MM.1S (cell line): ENCODE data around the gene MYO9B.

Source experiments
- DNase-seq: peaks from one replicate; pipeline ENCODE4 v3.0.0-alpha.2; 2015
- H2AFZ ChIP-seq: fragments of 300-600 bp; sonication (generic); 2 replicates; pipeline ENCODE4 v1.6.0; 2016; ENCODE audit warnings: antibody characterized with exemption, low read length
- H3F3A ChIP-seq: fragments of 300-600 bp; sonication (generic); 2 replicates; pipeline ENCODE4 v1.6.1; 2016; ENCODE audit warnings: mild to moderate bottlenecking, antibody characterized with exemption, low read length, moderate library complexity, mixed read lengths; ENCODE audit not compliant: insufficient read depth
- H3K27ac ChIP-seq: fragments of 300-600 bp; sonication (generic); 2 replicates; pipeline ENCODE4 v1.5.1; 2016; ENCODE audit warnings: mild to moderate bottlenecking, low read length
- H3K27me3 ChIP-seq: fragments of 300-600 bp; sonication (generic); replicated peaks from 2 replicates; pipeline ENCODE4 v1.6.0; 2016; ENCODE audit warnings: low read length; ENCODE audit not compliant: insufficient read depth
- H3K36me3 ChIP-seq: fragments of 300-600 bp; sonication (generic); replicated peaks from 2 replicates; pipeline ENCODE4 v1.6.1; 2016; ENCODE audit warnings: mild to moderate bottlenecking, low read length, mixed read lengths; ENCODE audit not compliant: insufficient read depth
- H3K4me1 ChIP-seq: fragments of 300-600 bp; sonication (generic); 2 replicates; pipeline ENCODE4 v1.6.1; 2016; ENCODE audit warnings: low read length, mixed read lengths
- H3K4me2 ChIP-seq: fragments of 300-600 bp; sonication (generic); 2 replicates; pipeline ENCODE4 v1.6.0; 2016; ENCODE audit warnings: low read depth, low read length
- H3K4me3 ChIP-seq: fragments of 300-600 bp; sonication (generic); 2 replicates; pipeline ENCODE4 v1.5.1; 2016; ENCODE audit warnings: low read length, mixed read lengths
- H3K79me2 ChIP-seq: fragments of 300-600 bp; sonication (generic); 2 replicates; pipeline ENCODE4 v1.6.1; 2016; ENCODE audit warnings: mixed run types, low read length, mixed read lengths
- H3K9ac ChIP-seq: fragments of 300-600 bp; sonication (generic); 2 replicates; pipeline ENCODE4 v1.6.1; 2016; ENCODE audit warnings: low read length, mixed read lengths
- H3K9me2 ChIP-seq: fragments of 300-600 bp; sonication (generic); replicated peaks from 2 replicates; pipeline ENCODE4 v1.6.1; 2016; ENCODE audit warnings: mild to moderate bottlenecking, low read length, mixed read lengths; ENCODE audit not compliant: insufficient read depth
- H3K9me3 ChIP-seq: fragments of 300-600 bp; sonication (generic); replicated peaks from 2 replicates; pipeline ENCODE4 v1.6.1; 2016; ENCODE audit warnings: mild to moderate bottlenecking, low read length, mixed read lengths; ENCODE audit not compliant: insufficient read depth
- H4K20me1 ChIP-seq: fragments of 300-600 bp; sonication (generic); 2 replicates; pipeline ENCODE4 v1.6.1; 2016; ENCODE audit warnings: mild to moderate bottlenecking, low read length, moderate library complexity, mixed read lengths; ENCODE audit not compliant: insufficient read depth
- CTCF ChIP-seq: fragments of 300-600 bp; sonication (generic); IDR thresholded peaks from 2 replicates; pipeline ENCODE4 v1.5.1; 2016; ENCODE audit warnings: antibody characterized with exemption, low read length, mixed read lengths
- EZH2 ChIP-seq: fragments of 300-600 bp; sonication (generic); optimal IDR thresholded peaks from 2 replicates; pipeline ENCODE3; 2017; ENCODE audit warnings: low read depth, mild to moderate bottlenecking, antibody characterized with exemption, low read length, mixed read lengths
- EZH2phosphoT487 ChIP-seq: fragments of 300-600 bp; sonication (generic); IDR thresholded peaks from 2 replicates; pipeline ENCODE4 v1.6.1; 2018; ENCODE audit warnings: antibody characterized with exemption, low read length

Gene MYO9B

DNA sequence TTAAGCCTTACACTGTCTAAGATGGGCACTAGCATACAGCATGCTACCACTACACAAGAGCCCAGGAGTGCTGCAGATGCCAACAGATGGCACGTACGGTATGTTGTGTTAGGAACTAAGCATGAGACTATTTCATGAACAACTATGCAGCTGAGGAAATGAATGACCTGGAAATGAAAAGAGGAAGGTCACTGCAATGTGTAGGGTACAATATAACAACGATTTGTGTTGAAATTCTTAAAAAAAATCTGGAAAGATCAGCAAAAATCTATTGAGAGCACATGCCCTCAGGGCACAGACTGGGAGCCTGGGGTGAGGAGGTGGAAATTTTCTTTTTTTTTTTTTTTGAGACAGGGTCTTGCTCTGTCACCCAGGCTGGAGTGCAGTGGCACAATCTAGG, 14.8 kb upstream of the MYO9B start:
- H3K9ac ChIP-seq = no peak overlapping the region
- H3K27me3 ChIP-seq = no peaks in the 10 kb centered on the region
- no peak for DNase-seq
- peaks cover 22% of the 10 kb centered on the region for H3K79me2 ChIP-seq
- TF ChIP-seq EZH2phosphoT487 (no peak), CTCF (no peak), EZH2 (no peak)
- peaks cover 6% of the 10 kb centered on the region; the same call in 1 of the 2 replicates for H3F3A ChIP-seq
- no peak overlapping the region for H3K4me3 ChIP-seq
- no peaks in the 10 kb centered on the region for H3K9me3 ChIP-seq
- no peaks in the 10 kb centered on the region for H3K4me1 ChIP-seq
- H3K27ac ChIP-seq = no peak overlapping the region
- peaks cover 25% of the 10 kb centered on the region for H4K20me1 ChIP-seq
- H2AFZ ChIP-seq = no peak overlapping the region
- no peaks in the 10 kb centered on the region for H3K36me3 ChIP-seq
- no peak overlapping the region for H3K4me2 ChIP-seq
- no peaks in the 10 kb centered on the region for H3K9me2 ChIP-seq

DNA sequence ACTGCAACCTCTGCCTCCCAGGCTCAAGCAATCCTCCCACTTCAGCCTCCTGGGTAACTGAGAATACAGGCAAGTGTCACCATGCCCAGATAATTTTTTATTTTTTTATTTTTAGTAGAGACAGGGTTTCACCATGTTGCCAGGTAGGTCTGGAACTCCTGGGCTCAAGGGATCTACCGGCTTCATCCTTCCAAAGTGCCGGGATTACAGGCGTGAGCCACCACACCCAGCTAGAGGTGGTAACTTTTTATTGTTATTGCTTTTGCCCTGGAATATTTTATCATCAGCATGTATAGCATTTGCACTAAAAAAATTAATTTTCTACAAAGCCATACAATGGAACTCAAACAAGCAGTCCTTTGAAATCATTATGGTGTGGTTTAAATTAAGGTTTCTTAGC, 14.4 kb upstream of the MYO9B start:
- Histone ChIP-seq H4K20me1 (peaks cover 25% of the 10 kb centered on the region), H3K9me3 (no peaks in the 10 kb centered on the region), H3K36me3 (no peaks in the 10 kb centered on the region), H3K27me3 (no peaks in the 10 kb centered on the region), H3F3A (peaks cover 6% of the 10 kb centered on the region; the same call in 1 of the 2 replicates), H3K27ac (no peak overlapping the region), H3K4me2 (no peak overlapping the region), H3K9me2 (no peaks in the 10 kb centered on the region), H2AFZ (no peak overlapping the region), H3K4me3 (no peak overlapping the region), H3K4me1 (no peaks in the 10 kb centered on the region), H3K9ac (no peak overlapping the region), H3K79me2 (peaks cover 22% of the 10 kb centered on the region)
- TF ChIP-seq CTCF = no peak
- TF ChIP-seq EZH2 = no peak
- no peak for TF ChIP-seq EZH2phosphoT487
- no peak for DNase-seq

GRCh38 chr19:17061691-17062090, 13.9 kb upstream of the MYO9B start:
- Histone ChIP-seq H4K20me1 (peaks cover 25% of the 10 kb centered on the region), H3K4me3 (no peak overlapping the region), H3K9me3 (no peaks in the 10 kb centered on the region), H3K27ac (no peak overlapping the region), H3K36me3 (no peaks in the 10 kb centered on the region), H3K4me2 (no peak overlapping the region), H3K9me2 (no peaks in the 10 kb centered on the region), H3K9ac (no peak overlapping the region), H3K4me1 (no peaks in the 10 kb centered on the region), H2AFZ (no peak overlapping the region), H3K79me2 (peaks cover 24% of the 10 kb centered on the region), H3F3A (peaks cover 6% of the 10 kb centered on the region; the same call in 1 of the 2 replicates), H3K27me3 (no peaks in the 10 kb centered on the region)
- DNase-seq = no peak
- TF ChIP-seq EZH2phosphoT487 = no peak
- TF ChIP-seq CTCF = no peak
- TF ChIP-seq EZH2 = no peak
